ENCODE data around the gene MYO1H. TPM values are rescaled to one million over a fixed set of nuclear protein-coding genes. Genes with fewer than 3 reads are reported as not detected.
"Not testable (repeated sequence)": the region's sequence is repeated elsewhere in the genome, so short reads cannot be mapped to it uniquely, and the experiment has no call there.

Gene MYO1H
- polyA plus RNA-seq (2012; ENCODE audit: insufficient read depth, insufficient read length), result not detected

- no peak within 1 kb of the TSS for H3K4me3 ChIP-seq (ENCODE audit: low read length)
- no peak for DNase-seq (ENCODE audit: low read depth, low spot score)
Measured at GRCh38 chr12:109347589-109347988, at the start of gene MYO1H. MYO1H (plus strand) TSS chr12:109347900; CDS start chr12:109347961, 61 bp downstream.

GRCh38 chr12:109299849-109300248 lies 47.9 kb upstream of the MYO1H start:
- no peak overlapping the region for H3K4me3 ChIP-seq (ENCODE audit: low read length)
- DNase-seq (ENCODE audit: low read depth, low spot score), result no peak

- no peak for DNase-seq (ENCODE audit: low read depth, low spot score)
- H3K4me3 ChIP-seq (ENCODE audit: low read length), result no peak overlapping the region
Measured at GRCh38 chr12:109301643-109302168, 46.0 kb upstream of the MYO1H start.

GRCh38 chr12:109302358-109302757 lies 45.3 kb upstream of the MYO1H start:
- DNase-seq (ENCODE audit: low read depth, low spot score), result peak; percentile 28
- H3K4me3 ChIP-seq (ENCODE audit: low read length), result no peak overlapping the region

- no peak for DNase-seq (ENCODE audit: low read depth, low spot score)
Measured at GRCh38 chr12:109302770-109303169, 44.9 kb upstream of the MYO1H start.

GRCh38 chr12:109304485-109304884 lies 43.2 kb upstream of the MYO1H start:
- no peak overlapping the region for H3K4me3 ChIP-seq (ENCODE audit: low read length)
- no peak for DNase-seq (ENCODE audit: low read depth, low spot score)

More at GRCh38 chr12:109302770-109303169, 44.9 kb upstream of the MYO1H start:
- no peak overlapping the region for H3K4me3 ChIP-seq (ENCODE audit: low read length)

- DNase-seq (ENCODE audit: low read depth, low spot score), result no peak
Measured at GRCh38 chr12:109305547-109305946, 42.2 kb upstream of the MYO1H start.

GRCh38 chr12:109307051-109307450 lies 40.6 kb upstream of the MYO1H start:
- no peak overlapping the region for H3K4me3 ChIP-seq (ENCODE audit: low read length)
- DNase-seq (ENCODE audit: low read depth, low spot score), result no peak

More at GRCh38 chr12:109305547-109305946, 42.2 kb upstream of the MYO1H start:
- no peak overlapping the region for H3K4me3 ChIP-seq (ENCODE audit: low read length)

GRCh38 chr12:109308534-109309380 lies 38.9 kb upstream of the MYO1H start, which contains the start of gene FOXN4:
FOXN4 (minus strand) TSS chr12:109309284; CDS start chr12:109308321, 963 bp downstream.
- peak within 1 kb of the TSS; percentile 40 for H3K4me3 ChIP-seq (ENCODE audit: low read length)
- DNase-seq (ENCODE audit: low read depth, low spot score), result no peak

GRCh38 chr12:109309381-109310246 lies 38.1 kb upstream of the MYO1H start:
- peak overlapping the region; percentile 40 for H3K4me3 ChIP-seq (ENCODE audit: low read length)
- no peak for DNase-seq (ENCODE audit: low read depth, low spot score)

- DNase-seq (ENCODE audit: low read depth, low spot score), result no peak
- H3K4me3 ChIP-seq (ENCODE audit: low read length), result peak overlapping the region; percentile 39
Measured at GRCh38 chr12:109310247-109311125, 37.2 kb upstream of the MYO1H start.

GRCh38 chr12:109321294-109321693 lies 26.4 kb upstream of the MYO1H start:
- DNase-seq (ENCODE audit: low read depth, low spot score); H3K4me3 ChIP-seq (ENCODE audit: low read length): not testable (repeated sequence)

GRCh38 chr12:109329003-109329402 lies 18.7 kb upstream of the MYO1H start:
- no peak for DNase-seq (ENCODE audit: low read depth, low spot score)
- no peak overlapping the region for H3K4me3 ChIP-seq (ENCODE audit: low read length)

- DNase-seq (ENCODE audit: low read depth, low spot score), result no peak
- no peak overlapping the region for H3K4me3 ChIP-seq (ENCODE audit: low read length)
Measured at GRCh38 chr12:109329686-109330085, 18.0 kb upstream of the MYO1H start.

GRCh38 chr12:109330282-109331230 lies 17.1 kb upstream of the MYO1H start:
- no peak for DNase-seq (ENCODE audit: low read depth, low spot score)

GRCh38 chr12:109331301-109331952 lies 16.3 kb upstream of the MYO1H start:
- DNase-seq (ENCODE audit: low read depth, low spot score), result no peak
- no peak overlapping the region for H3K4me3 ChIP-seq (ENCODE audit: low read length)

More at GRCh38 chr12:109330282-109331230, 17.1 kb upstream of the MYO1H start:
- no peak overlapping the region for H3K4me3 ChIP-seq (ENCODE audit: low read length)

- DNase-seq (ENCODE audit: low read depth, low spot score), result no peak
- no peak overlapping the region for H3K4me3 ChIP-seq (ENCODE audit: low read length)
Measured at GRCh38 chr12:109334887-109335286, 12.8 kb upstream of the MYO1H start.
